Left lung (tissue), 14 donors: ENCODE measurements around the gene KRTAP4-7. TPM values are rescaled to one million over a fixed set of nuclear protein-coding genes. Genes with fewer than 3 reads are reported as not detected.
A peak's percentile ranks its signal among the peaks of the same experiment; 100 is the strongest.
"Not testable (repeated sequence)": the region's sequence is repeated elsewhere in the genome, so short reads cannot be mapped to it uniquely, and the experiment has no call there.

Experiments used
- ATAC-seq: fragments of 200-7000 bp; cut with Tn5 transposase; one replicate; pipeline ENCODE4 v1.9.1; 2020; ENCODE audit warnings: moderate library complexity
- DNase-seq, 4 donors: peaks; one replicate each; pipeline ENCODE4 v3.0.0-alpha.2; 2013 to 2020
- H3K27ac ChIP-seq, 2 donors: fragments of 200-600 bp; sonication (generic) in 1 of 2; one replicate each; pipeline versions ENCODE4 v1.5.0 to v1.8.0; 2020 to 2021
- H3K27me3 ChIP-seq, 2 donors: fragments of 200-600 bp; sonication (generic) in 1 of 2; one replicate each; pipeline versions ENCODE4 v1.5.0 to v1.8.0; 2020 to 2021
- H3K36me3 ChIP-seq, 2 donors: fragments of 200-600 bp; sonication (generic) in 1 of 2; one replicate each; pipeline versions ENCODE4 v1.5.0 to v1.8.0; 2020 to 2021
- H3K4me1 ChIP-seq, 2 donors: fragments of 200-600 bp; one replicate each; pipeline ENCODE4 v1.8.0; 2021
- H3K4me3 ChIP-seq, 2 donors: fragments of 200-600 bp; sonication (generic) in 1 of 2; one replicate each; pipeline versions ENCODE4 v1.5.0 to v1.8.0; 2020 to 2021; ENCODE audit warnings: mild to moderate bottlenecking in 1 of 2
- H3K9me3 ChIP-seq, 2 donors: fragments of 200-600 bp; sonication (generic) in 1 of 2; one replicate each; pipeline versions ENCODE4 v1.5.0 to v1.8.0; 2020 to 2021
- intact Hi-C, 2 donors: fragments of 100-400 bp; cut with DNase I; formaldehyde crosslinking; loops; one replicate each; pipeline versions ENCODE4 v1.11.2 to v1.14.2; 2022
- long read RNA-seq, 12 donors: library from polyadenylated mRNA in 2 of 12; unstranded in 2 of 12; transcript quantifications; one replicate each; pipeline ENCODE4 v2.0.0 and lab custom pipeline, GENCODE V29; 2019 to 2026
- polyA plus RNA-seq, 6 donors: library from polyadenylated mRNA; unstranded; fragments of 120-200 nt; gene quantifications; one replicate each; pipeline ENCODE4 v1.2.1, GENCODE V29; 2013; ENCODE audit not compliant: insufficient read length in 6 of 6
- total RNA-seq, 2 donors: library from RNA; stranded (reverse); fragmentation: NEBNext Ultra II Directional; extraction: Animal tissue kit (Norgen Biotek cat#: 25700); gene quantifications; one replicate each; pipeline ENCODE4 v1.2.1, GENCODE V29; 2021
- TF ChIP-seq, protein P1 (sequence below), 2 donors: fragments of 200-600 bp; sonication (generic) in 1 of 2; IDR thresholded peaks; one replicate each; pipeline versions ENCODE4 v1.5.0 to v1.8.0; 2021; ENCODE audit warnings: antibody characterized with exemption in 2 of 2
- donor health status: DM: no; HTN: yes; CAD: no.
- donor health status: DM: no; HTN: no; CAD: no.

The KRTAP4-7 gene
- not detected for total RNA-seq
- not detected for polyA plus RNA-seq
- long read RNA-seq, donor 1, result 0 reads
- long read RNA-seq, donor 2, result 0 reads
- long read RNA-seq, donor 3, result 0 reads
- long read RNA-seq, donor 4, result 0 reads
- long read RNA-seq, donor 5, result 0 reads
- long read RNA-seq, donor 6, result 0 reads
- long read RNA-seq, donor 7, result 0 reads
- long read RNA-seq, donor 8, result 0 reads
- long read RNA-seq, donor 9, result 0 reads
- long read RNA-seq, donor 10, result 0 reads
- long read RNA-seq, donor 11, result 0 reads
- long read RNA-seq, donor 12, result 0 reads

DNA sequence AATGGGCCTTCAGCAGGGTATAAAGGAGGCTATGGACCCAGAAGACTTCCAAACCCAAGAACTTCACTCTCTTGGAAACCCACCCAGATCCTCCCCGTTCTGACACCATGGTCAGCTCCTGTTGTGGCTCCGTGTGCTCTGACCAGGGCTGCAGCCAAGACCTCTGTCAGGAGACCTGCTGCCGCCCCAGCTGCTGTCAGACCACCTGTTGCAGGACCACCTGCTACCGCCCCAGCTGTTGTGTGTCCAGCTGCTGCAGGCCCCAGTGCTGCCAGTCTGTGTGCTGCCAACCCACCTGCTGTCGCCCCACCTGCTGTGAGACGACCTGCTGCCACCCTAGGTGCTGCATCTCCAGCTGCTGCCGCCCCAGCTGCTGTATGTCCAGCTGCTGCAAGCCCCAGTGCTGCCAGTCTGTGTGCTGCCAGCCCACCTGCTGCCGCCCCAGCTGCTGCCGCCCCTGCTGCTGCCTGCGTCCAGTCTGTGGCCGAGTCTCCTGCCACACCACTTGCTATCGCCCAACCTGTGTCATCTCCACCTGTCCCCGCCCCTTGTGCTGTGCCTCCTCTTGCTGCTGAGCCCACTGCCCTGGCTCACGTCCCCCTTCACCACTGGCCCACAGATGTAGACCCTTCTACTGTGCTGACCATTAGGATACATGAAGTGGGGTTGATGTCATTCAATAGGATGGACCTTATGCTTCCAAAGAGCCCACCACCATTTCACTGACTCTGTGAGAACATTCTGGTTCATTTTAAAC is at the start of gene KRTAP4-7:
KRTAP4-7 (plus strand) TSS at position 51 of the 757 bp plus-strand sequence; CDS start at position 108, 57 bp downstream.
- ATAC-seq, H3K4me3 ChIP-seq, H3K27ac ChIP-seq, intact Hi-C loops, H3K4me1 ChIP-seq, DNase-seq, H3K27me3 ChIP-seq, H3K9me3 ChIP-seq, H3K36me3 ChIP-seq: not testable (repeated sequence)

DNA sequence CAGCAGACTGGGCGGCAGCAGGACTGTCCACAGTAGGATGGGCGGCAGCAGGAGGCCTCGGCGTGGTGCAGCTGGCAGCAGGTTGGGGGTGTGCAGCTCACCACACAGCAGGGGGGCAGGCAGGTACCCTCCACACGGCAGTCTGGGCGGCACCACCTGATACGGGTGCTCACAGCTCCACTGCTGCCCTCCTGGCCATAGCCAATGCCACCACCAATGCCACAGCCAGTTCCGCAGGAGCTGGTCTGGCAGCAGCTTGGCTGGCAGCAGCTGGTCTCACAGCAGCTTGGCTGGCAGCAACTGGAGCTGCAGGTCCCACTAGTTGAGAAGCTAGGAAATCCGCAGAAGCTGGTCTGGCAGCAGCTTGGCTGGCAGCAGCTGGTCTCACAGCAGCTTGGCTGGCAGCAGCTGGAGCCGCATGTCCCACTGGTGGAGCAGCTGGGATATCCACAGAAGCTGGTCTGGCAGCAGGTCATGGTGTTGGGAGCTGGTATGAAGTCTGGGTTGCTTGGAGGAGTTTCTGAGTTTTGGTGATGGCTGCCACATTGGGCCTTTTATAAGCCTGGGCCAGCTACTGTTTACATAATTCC is 49.5 kb upstream of the KRTAP4-7 start, which contains the start of gene KRTAP1-3:
KRTAP1-3 (minus strand) TSS at position 529 of the 590 bp plus-strand sequence; CDS start at position 476, 53 bp downstream.
- intact Hi-C loops, H3K4me3 ChIP-seq, DNase-seq, H3K36me3 ChIP-seq, H3K9me3 ChIP-seq, H3K4me1 ChIP-seq, ATAC-seq, H3K27ac ChIP-seq: not testable (repeated sequence)
- H3K27me3 ChIP-seq, result peaks cover 0 to 17% of the 10 kb centered on the region in 2 donors

DNA sequence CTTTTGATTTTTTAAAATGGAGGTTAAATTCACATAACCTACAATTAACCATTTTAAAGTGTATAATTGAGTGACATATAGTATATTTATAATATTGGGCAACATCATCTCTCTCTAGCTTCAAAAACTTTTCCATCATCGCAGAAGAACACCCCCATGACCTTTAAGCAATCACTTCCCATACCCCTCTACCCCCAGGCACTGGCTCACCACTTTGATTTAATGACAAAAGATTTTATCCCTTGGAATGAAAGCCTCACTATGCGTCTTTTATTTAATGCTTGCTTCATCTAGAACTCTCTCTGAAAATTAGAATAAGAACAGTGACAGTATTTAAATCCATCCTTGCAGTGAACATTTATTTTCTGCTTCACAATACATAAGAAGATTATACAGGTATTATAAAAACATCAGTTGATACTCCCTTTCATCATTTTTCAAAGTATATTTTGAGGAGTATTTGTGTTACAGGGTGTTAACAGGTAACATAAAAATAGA is 46.0 kb upstream of the KRTAP4-7 start:
- no peaks in the 10 kb centered on the region for H3K4me1 ChIP-seq
- H3K27me3 ChIP-seq, result no peaks in the 10 kb centered on the region
- no peak overlapping the region for H3K27ac ChIP-seq
- intact Hi-C loops, result no loop called here
- ATAC-seq (no peak), DNase-seq (no peak)
- no peaks in the 10 kb centered on the region for H3K9me3 ChIP-seq
- TF ChIP-seq, protein P1, sequence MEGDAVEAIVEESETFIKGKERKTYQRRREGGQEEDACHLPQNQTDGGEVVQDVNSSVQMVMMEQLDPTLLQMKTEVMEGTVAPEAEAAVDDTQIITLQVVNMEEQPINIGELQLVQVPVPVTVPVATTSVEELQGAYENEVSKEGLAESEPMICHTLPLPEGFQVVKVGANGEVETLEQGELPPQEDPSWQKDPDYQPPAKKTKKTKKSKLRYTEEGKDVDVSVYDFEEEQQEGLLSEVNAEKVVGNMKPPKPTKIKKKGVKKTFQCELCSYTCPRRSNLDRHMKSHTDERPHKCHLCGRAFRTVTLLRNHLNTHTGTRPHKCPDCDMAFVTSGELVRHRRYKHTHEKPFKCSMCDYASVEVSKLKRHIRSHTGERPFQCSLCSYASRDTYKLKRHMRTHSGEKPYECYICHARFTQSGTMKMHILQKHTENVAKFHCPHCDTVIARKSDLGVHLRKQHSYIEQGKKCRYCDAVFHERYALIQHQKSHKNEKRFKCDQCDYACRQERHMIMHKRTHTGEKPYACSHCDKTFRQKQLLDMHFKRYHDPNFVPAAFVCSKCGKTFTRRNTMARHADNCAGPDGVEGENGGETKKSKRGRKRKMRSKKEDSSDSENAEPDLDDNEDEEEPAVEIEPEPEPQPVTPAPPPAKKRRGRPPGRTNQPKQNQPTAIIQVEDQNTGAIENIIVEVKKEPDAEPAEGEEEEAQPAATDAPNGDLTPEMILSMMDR (IDR thresholded peaks at IDR 0.05), result no peak
- no peak overlapping the region for H3K4me3 ChIP-seq
- H3K36me3 ChIP-seq, result no peaks in the 10 kb centered on the region

DNA sequence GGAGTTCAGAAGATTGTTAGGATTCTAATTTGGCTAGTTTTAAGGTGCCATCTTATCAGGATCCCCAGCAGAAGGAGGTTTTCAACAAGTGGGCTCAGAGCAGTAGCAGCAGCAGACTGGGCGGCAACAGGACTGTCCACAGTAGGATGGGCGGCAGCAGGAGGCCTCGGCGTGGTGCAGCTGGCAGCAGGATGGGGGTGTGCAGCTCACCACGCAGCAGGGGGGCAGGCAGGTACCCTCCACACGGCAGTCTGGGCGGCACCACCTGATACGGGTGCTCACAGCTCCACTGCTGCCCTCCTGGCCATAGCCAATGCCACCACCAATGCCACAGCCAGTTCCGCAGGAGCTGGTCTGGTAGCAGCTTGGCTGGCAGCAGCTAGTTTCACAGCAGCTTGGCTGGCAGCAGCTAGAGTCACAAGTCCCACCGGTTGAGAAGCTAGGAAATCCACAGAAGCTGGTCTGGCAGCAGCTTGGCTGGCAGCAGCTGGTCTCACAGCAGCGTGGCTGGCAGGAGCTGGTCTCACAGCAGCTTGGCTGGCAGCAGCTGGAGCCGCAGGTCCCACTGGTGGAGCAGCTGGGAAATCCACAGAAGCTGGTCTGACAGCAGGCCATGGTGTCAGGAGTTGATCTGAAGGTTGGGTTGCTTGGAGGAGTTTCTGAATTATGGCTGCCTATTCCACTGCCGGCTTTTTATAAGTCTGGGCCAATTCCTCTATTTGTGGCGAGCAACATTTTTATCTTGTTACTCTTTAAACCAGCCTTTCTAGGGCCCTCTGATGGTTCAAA is 43.0 kb upstream of the KRTAP4-7 start, which contains the start of gene KRTAP1-1:
KRTAP1-1 (minus strand) TSS at position 668 of the 789 bp plus-strand sequence; CDS start at position 615, 53 bp downstream.
- H3K9me3 ChIP-seq, H3K4me3 ChIP-seq, intact Hi-C loops, H3K27ac ChIP-seq, H3K27me3 ChIP-seq, H3K4me1 ChIP-seq, H3K36me3 ChIP-seq, ATAC-seq: not testable (repeated sequence)
- peak in 1 of 4 donors; percentile 65 for DNase-seq

DNA sequence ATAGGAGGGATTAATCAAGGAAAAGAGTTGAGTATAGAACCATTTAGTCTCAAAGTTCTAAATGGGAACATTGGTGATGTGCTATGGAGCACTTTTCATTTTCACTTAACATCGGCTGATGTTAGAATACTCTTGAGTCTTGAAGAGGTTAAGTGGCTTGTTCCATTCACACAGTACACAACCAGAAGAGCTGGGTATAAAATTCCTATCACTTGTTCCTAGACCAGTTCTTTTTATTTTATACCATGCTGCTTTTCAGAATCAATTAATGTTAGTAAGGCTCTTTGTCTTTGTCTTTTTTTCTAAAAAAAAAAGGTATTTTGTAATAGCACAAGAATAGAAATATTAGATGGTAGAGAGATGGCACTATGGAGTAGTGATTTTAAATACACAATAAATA is 41.0 kb upstream of the KRTAP4-7 start:
- DNase-seq (no peak), ATAC-seq (no peak)
- intact Hi-C loops, result no loop called here
- Histone ChIP-seq H3K4me3 (no peak overlapping the region), H3K9me3 (peaks cover 0 to 3% of the 10 kb centered on the region in 2 donors), H3K4me1 (no peaks in the 10 kb centered on the region), H3K27ac (no peak overlapping the region), H3K36me3 (no peaks in the 10 kb centered on the region), H3K27me3 (peaks cover 3 to 19% of the 10 kb centered on the region in 2 donors)
- TF ChIP-seq, protein P1 (IDR thresholded peaks at IDR 0.05), result no peak

DNA sequence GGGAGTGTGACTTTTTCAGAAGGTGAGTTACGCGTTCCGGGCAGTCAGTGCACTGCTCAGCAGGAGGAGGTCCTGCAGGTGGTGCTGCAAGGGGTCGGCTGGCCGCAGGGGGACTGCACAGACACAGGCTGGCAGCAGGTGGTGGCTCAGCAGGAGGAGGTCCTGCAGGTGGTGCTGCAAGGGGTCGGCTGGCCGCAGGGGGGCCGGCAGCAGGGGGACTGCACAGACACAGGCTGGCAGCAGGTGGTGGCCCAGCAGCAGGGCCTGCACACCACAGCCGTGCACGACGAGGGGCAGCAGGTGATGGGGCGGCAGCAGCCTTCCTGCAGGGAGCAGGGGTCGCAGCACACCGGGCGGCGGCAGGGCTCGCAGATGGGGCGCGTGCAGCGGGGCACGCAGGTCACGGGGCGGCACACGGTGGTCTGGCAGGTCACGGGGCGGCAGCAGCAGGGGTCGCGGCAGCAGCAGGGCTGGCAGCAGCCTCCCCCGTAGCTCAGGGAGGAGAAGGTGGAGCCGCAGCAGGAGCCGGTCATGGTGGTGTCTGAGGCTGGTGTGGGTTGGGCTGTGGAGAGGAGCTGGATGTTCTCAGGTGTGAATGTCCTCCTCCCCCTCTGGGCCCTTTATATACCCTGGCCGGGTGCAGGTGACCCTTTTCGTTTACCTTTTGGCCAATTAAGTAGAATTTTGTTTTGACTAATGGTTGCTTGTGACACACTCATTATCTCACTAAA is 37.0 kb upstream of the KRTAP4-7 start, which contains the start of gene KRTAP2-1:
KRTAP2-1 (minus strand) TSS at position 582 of the 731 bp plus-strand sequence; CDS start at position 533, 49 bp downstream.
- H3K27ac ChIP-seq, ATAC-seq: not testable (repeated sequence)

More for the DNA sequence above, 37.0 kb upstream of the KRTAP4-7 start, which contains the start of gene KRTAP2-1:
- H3K4me1 ChIP-seq, H3K9me3 ChIP-seq, H3K36me3 ChIP-seq, H3K4me3 ChIP-seq, intact Hi-C loops, DNase-seq: not testable (repeated sequence)
- H3K27me3 ChIP-seq, result peaks cover 3 to 39% of the 10 kb centered on the region in 2 donors
